GM21526 (cell line): Measurements from ENCODE around the gene FAF2.
"Not testable (repeated sequence)": the region's sequence is repeated elsewhere in the genome, so short reads cannot be mapped to it uniquely, and the experiment has no call there.

Experiments
- ATAC-seq: cut with Tn5 transposase; IDR thresholded peaks from one replicate; pipeline ENCODE4 v1.9.1; 2021; ENCODE audit warnings: moderate library complexity; ENCODE audit not compliant: unreplicated experiment, low FRiP score

The FAF2 gene, protein sequence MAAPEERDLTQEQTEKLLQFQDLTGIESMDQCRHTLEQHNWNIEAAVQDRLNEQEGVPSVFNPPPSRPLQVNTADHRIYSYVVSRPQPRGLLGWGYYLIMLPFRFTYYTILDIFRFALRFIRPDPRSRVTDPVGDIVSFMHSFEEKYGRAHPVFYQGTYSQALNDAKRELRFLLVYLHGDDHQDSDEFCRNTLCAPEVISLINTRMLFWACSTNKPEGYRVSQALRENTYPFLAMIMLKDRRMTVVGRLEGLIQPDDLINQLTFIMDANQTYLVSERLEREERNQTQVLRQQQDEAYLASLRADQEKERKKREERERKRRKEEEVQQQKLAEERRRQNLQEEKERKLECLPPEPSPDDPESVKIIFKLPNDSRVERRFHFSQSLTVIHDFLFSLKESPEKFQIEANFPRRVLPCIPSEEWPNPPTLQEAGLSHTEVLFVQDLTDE

DNA sequence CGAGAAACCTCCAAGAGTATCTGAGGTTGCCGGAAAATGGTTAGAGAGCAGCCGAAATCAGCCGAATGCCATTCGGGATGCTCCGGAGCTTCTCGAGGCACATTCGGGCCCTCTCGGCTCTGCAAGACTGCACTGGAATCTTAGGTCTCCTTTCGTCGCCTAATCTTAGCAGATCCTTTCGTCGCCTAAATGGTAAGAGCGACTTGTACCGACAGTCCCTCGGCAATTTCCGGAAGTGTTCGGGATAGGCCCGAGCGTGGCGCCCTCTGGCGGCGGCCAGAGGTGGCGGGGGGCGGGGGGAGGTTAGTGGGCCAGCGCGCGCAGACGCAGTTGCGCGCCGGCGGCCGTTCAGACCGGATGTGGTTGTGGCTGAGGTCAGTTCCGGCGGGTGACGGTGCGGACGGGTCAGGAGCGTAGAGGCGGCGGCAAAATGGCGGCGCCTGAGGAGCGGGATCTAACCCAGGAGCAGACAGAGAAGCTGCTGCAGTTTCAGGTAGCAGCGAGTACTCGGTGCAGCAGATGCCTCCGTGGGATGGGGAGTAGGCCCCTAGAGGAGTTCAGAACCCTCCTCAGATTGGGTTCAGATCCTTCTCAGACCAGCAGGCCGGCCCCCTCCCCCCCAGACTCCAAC is at the start of gene FAF2:
Gene FAF2 (plus strand): TSS at position 408 of the 631 bp plus-strand sequence. CDS start 23 bp downstream, at position 431.
- peak; percentile 91 for ATAC-seq

DNA sequence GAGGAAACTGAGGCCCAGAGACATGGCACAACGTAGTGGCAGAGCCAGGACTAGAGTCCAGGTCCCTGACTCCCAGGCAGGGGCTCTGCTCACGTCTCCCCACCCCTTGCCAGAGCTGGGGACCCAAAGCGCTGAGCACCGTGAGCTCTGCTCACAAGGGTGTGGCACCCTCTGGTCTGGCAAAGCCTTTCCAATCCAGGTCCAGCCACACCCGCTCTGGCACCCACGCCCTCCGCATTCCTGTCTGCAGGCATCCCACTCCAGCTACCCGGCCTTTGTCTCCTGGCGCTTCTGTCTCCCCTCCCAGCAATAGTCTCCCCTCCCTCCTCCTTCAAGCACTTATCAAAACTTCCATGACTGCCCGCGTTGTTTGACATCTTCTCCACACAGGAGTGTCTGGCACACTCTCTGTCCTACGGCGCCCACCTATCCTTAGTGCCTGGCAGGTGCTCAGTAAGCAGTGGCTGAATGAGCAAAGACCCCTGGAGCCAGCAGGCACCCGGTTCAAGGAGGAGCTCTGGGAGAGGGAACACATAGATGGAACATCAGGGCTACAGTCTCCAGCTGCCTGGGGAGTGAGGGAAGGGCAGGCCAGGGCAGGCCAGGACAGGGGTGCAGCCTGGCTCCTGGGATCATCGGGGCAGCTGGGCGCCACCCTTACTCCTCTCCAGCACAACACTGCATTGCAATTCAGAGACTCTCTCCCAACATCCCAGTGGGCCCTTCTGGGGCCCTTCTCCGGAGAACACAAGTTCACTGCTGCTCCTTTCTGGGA is 47.6 kb upstream of the FAF2 start:
- no peak for ATAC-seq

DNA sequence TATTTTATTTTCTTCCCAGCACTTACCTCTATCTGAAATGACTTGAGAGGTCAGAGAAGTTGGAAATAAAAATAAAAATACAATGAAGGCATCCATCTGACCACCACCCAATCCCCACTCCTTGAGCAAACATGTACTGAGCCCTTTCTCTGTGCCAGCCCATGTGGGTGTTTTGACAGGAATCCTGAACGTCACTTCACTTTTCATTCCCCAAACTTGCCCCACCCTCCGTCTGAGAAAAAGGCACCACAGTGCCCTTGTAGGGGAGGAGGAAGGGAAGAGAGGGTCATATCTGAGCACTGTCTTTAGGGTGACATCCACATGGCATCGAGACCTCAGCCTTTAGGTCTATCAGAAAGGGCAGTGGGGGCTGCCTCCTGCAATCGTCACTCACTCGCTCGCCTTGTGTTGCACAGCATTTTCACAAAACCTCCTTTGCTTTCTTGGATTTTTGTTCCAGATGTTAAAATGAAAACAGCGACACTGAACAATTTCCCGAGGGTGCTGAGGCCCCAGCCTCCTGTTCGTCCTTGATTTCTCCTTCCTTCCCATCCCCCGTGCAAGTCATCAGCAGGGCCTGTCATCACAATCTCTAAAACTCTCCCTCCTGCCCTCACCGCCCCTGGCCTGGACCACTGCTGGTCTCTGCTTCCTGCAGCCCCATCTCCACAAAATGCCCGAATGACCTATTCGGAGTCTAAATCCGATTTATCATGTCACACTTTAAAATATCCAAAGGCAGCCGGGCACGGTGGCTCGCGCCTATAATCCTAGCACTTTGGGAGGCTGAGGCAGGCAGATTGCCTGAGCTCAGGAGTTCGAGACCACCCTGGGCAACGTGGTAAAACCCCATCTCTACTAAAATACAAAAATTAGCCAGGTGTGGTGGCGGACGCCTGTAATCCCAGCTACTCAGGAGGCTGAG is 46.6 kb upstream of the FAF2 start:
- ATAC-seq = no peak

DNA sequence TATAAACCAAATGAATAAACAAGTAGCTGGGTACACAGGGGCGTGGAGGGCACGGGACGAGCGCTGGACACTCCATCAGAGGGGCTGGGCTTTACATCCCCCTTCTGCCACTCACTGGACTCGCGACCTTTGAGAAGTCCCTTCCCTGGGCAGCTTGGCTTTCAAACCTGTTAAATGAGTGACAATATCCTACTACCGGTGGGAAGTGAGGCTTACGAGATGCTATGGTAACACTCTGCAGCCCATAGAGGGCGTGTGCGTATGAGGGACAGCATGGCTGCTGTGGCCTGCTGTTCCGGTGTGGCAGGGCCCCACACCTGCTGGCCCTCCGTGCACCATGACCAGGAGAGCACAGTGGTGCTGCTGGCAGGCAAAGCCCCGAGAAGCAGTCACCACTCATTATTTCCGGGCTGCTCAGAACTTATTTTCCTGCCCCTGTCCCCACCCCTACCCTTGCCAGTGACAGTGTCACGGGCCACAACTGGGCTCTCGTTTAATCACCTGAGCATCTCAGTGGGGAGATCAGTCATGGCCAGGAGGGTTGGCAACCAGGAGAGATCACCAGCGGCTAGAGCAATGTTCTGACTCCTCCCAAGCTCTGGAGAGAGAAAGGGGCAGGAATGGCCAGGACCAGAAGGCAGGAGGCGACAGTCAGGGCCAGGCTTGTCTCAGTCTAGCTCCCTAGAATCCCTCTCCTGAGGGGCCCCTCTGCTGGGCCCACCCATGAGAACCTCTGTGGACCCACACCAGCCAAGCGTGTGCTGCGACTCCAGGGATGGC is 42.3 kb upstream of the FAF2 start:
- no peak for ATAC-seq

DNA sequence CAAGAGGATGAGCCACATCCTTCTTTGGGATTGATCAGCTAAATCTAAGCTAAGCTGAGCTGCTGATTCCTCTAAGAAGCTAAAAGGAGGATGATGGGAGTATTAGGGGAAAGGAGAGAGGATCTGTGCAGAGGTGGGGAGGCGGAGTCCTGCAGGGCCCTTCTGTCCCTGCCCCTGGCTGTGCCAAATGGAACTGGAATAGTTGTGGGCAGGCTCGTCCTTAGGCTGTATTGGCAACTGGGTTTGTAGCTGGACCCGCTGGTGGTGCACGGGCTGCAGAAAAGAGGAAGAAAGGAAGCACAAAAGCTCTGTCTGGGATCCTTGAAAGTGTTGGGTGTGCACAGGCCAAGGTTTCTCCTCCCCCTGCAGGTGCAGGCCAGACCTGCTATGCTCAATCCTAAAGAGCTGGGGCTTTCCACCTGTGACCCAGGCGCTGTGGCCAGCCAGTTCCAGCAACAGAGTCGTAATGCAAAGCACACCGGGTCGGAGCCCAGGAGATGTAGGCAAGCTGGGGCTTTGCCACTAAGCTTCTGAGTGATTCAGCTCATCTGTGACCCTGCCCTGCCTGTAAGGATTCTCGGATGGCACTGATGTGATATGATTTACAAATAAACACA is 41.6 kb upstream of the FAF2 start:
- no peak for ATAC-seq

DNA sequence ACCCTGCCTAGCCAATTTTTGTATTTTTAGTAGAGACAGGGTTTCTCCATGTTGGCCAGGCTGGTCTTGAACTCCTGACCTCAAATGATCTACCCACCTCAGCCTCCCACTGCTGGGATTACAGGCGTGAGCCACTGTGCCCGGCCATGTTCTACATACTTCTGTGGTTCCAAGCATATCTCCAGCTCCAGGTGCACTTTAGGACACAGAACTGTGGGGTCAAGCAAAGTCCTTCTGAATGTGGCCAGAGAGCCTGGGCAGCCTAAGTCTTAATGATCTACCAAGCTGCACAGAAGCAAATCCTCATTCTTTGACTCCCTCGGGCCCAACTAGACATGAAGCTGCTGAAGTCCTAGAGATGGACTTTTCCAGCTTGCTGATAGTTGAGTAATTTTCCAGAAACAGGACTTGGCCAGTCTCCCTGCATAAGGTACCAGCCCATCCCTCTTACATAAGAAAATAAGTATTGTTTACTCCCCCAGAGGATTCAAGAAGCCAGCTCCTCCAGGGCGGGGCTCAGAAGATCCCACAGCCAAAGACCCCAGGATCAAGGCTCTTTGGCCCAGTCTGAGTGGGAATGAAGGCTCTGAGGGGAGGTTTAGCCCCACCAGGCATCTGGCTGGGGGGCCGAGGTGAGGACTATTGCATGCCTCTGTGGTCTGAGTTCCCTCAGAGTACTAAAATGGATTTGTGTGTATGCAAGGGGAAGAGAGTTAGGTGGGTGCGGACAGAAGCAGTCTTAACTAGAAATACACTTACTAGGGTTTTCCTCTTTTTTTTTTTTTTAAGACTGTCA is 40.5 kb upstream of the FAF2 start:
- no peak for ATAC-seq

DNA sequence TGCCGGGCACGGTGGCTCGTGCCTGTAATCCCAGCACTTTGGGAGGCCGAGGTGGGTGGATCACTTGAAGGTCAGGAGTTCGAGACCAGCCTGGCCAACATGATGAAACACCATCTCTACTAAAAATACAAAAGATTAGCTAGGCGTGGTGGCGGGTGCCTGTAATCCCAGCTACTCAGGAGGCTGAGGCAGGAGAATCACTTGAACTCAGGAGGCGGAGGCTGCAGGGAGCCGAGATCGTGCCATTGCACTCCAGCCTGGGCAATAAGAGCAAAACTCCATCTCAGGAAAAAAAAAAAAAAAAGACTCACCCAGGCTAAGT is 40.0 kb upstream of the FAF2 start:
- ATAC-seq = not testable (repeated sequence)

DNA sequence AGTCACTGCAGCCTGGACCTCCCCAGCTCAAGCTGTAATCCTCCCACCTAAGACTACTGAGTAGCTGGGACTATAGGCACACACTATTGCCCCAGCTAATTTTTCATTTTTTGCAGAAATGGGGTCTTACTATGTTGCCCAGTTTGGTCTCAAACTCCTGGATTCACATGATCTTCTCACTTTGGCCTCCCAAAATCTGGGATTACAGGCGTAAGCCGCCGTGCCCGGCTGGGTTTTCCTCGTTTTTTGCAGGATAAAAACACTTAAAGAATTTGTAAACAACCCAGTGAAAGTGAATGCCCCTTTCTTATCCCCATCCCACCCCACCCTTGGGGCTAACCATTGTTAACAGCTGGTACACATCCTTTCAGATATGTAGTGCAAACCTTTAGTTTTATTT is 39.6 kb upstream of the FAF2 start:
- no peak for ATAC-seq

DNA sequence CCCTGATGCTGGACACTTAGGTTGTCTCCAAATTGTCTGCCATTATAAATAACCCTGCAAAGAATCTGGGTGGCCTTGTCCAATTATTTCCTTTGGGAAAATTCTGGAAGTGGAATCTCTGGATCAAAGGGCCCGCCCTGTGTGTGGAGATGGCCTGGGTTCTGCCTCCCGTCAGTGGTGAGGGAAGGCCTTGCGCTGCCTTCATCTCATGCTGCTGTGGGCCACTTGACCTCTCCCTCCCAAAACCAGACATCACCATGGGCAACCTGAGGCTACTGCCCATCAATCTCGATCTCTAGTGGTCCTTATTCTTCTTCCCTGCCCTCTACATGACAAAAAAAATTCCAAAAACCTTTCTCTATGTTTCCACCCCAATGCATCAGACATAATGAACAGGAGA is 38.4 kb upstream of the FAF2 start:
- ATAC-seq = no peak

DNA sequence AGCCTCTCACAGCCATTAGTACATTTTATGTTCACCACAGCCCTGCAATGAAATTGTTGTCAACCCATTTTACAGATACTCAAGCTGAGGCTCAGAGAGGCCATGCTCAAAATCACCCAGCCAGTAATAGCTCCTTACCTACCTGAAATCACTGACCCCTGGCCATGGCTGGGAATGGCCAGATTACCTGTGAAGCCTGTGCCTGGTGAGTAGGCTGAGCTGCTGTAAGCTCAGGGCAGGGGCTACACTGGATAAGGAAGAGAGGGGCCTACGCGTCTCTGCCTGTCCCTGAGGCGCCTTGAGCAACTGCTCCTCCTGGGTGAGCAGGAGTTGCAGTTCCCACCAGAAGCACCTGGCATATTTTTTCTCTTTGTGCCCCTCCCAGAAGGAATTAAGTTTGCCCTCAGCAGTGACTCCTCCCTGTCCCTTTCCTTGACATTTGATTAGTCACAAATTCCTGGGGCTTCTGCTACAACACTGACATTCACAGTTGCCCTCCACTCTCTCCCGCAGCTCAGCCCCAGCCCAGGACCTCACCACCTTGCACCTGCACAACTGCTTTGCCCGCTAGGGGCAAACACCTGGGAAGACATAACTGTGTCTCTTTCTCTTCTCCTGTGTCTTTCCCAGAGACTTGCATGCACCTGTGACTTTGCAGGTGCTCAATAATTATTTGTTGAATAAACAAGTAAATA is 37.6 kb upstream of the FAF2 start:
- no peak for ATAC-seq

DNA sequence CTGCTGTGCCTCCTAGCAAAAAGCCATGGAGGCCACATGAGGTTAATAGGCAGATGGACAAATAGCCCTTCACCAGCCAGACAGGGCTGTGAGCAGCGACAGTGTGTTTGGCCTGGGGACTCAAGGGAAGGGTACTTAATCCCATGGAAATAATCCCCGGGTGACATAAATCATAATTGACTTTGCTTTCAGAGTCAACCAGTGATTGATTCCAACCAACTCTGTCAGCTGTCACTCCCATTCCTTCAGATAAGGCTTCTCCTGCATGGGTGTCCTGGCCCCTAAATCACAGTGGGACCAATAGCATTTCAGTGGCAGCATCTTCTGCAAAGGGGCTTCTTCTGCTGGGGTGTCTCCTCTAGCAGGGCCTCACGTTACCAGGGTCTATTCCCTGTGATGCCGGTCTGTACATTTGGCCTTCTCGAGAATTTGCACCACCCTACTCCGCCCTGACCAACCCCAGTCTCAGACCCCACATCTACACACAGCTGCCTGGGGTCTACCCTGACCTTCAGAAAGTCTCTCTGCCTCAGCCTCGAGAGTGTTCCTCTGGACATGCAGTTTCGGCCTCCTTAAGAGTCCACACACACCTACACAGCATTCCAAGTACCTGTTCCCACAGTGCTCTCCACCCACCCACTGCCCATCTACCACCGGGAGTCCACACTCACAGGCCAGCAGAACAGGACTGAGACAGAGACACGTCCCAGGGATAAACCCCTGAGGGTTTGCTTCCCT is 35.5 kb upstream of the FAF2 start:
- no peak for ATAC-seq

DNA sequence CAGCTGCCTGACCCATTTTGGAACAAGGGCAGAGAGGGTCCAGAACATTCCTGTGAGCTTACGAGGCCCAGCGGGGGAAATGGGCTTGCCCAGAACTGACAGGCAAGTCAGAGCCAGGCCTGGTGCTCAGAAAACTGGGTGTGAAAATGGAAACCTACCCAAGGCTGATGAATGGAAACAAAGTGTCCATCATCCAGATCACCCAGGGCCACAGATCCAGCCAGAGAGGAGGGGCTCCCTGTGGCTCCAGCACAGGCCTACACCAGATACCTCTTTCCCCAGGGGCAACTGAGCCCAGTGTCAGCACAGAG is 35.0 kb upstream of the FAF2 start:
- no peak for ATAC-seq

DNA sequence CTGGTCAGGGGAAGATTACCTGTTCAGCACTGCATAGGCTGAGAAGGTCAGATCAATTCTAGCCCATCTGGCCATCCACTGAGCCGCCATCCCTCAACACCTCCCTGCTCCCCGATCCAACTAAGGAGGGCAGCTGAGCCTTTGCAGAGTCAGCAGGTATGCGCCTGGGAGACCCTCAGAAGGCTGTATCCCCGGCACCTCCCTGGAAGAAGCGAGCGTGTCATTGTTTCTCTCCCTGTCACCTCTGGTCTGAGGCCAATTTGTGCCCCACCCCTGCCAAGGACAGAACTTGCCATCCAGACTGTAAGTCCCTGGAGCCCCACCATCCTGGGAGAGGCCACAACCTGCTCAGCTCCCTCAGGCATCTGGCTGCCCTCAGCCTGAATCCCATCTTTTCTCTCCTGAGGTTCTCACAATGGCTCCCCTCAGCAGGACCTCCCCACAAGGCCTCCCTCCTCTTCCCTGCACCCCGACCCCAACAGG is 34.4 kb upstream of the FAF2 start:
- ATAC-seq = no peak

DNA sequence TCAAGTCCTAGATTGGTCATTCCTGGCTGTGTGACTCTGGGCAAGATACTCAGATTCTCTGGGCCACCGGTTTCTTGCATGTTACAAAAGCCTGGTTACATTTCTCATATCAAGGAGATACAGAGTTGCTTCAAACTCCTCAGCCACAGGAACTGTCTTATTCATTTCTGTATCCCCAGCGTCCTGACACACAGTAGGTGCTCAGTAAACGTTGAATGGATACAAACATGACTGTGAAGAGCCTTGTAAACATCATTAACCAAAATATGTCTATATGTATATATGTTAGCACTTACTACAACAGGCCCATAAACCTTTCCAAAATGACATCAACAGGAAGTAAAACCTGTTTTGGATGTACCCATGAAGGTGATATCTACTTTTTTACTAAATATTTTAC is 33.5 kb upstream of the FAF2 start:
- no peak for ATAC-seq

DNA sequence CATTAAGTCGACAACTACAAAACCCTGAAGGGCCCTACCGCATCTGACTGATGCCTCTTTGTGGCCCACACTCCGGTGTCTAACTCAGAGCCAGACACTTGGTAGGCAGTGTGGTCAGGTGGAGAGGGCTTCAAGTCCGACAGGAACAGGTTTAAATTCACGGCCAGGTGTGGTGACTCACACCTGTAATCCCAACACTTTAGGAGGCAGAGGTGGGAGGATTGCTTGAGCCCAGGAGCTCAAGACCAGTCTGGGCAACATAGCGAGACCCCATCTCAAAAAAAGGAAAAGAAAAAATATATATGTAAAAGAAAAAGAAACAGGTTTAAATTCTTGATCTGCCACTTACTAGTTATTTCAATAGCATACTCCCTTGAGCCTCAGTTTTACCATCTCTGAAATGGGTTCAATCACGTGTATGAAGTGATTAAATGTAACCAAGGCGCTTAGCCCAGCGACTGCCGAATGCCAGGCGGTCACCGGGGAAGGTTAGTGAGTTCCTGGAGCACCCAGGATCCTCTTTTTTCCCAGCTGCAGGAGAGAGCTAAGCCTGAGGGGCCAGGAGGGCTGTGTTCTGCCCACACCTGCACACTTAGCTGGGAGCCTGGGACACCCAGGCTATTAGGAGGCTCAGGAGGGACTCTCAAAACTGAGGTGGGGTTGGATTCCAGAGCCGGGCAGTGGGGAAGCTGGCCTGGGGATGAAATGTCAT is 32.8 kb upstream of the FAF2 start:
- ATAC-seq = no peak
